Lower lobe of right lung (tissue), 2 donors: ENCODE data around the gene RRP7A. TPM values are rescaled to one million over a fixed set of nuclear protein-coding genes. Genes with fewer than 3 reads are reported as not detected.
A peak's percentile ranks its signal among the peaks of the same experiment; 100 is the strongest.

Experiments used
- ATAC-seq, 2 donors: fragments of 200-7000 bp; cut with Tn5 transposase; one replicate each; pipeline ENCODE4 v1.9.1; 2020 to 2022; ENCODE audit warnings: mild to moderate bottlenecking in 2 of 2, moderate library complexity in 2 of 2
- DNase-seq: peaks from one replicate; pipeline ENCODE4 v3.0.0-alpha.2; 2020
- H3K27ac ChIP-seq: fragments of 200-600 bp; one replicate; pipeline ENCODE4 v1.8.0; 2022
- H3K27me3 ChIP-seq: fragments of 200-600 bp; one replicate; pipeline ENCODE4 v1.8.0; 2022; ENCODE audit warnings: low read depth
- H3K36me3 ChIP-seq: fragments of 200-600 bp; one replicate; pipeline ENCODE4 v1.8.0; 2022; ENCODE audit warnings: mild to moderate bottlenecking
- H3K4me1 ChIP-seq: fragments of 200-600 bp; one replicate; pipeline ENCODE4 v1.8.0; 2022
- H3K4me3 ChIP-seq: fragments of 200-600 bp; one replicate; pipeline ENCODE4 v1.8.0; 2022; ENCODE audit warnings: mild to moderate bottlenecking
- H3K9me3 ChIP-seq: fragments of 200-600 bp; one replicate; pipeline ENCODE4 v1.8.0; 2022
- intact Hi-C: fragments of 100-400 bp; cut with DNase I; formaldehyde crosslinking; loops from one replicate; pipeline ENCODE4 v1.11.0; 2022
- total RNA-seq: library from RNA; stranded (reverse); fragmentation: NEBNext Ultra II Directional; extraction: Animal tissue kit (Norgen Biotek cat#: 25700); gene quantifications from one replicate; pipeline ENCODE4 v1.2.1, GENCODE V29; 2021
- TF ChIP-seq, protein P1 (sequence below): fragments of 200-600 bp; IDR thresholded peaks from one replicate; pipeline ENCODE4 v1.8.0; 2022; ENCODE audit warnings: antibody characterized with exemption, mild to moderate bottlenecking
- donor health status: DM: no; HTN: yes; CAD: no; lungs with severe emphysema.

Gene RRP7A
- total RNA-seq, 1 donor from 2014 or later: 34.4 TPM

DNA sequence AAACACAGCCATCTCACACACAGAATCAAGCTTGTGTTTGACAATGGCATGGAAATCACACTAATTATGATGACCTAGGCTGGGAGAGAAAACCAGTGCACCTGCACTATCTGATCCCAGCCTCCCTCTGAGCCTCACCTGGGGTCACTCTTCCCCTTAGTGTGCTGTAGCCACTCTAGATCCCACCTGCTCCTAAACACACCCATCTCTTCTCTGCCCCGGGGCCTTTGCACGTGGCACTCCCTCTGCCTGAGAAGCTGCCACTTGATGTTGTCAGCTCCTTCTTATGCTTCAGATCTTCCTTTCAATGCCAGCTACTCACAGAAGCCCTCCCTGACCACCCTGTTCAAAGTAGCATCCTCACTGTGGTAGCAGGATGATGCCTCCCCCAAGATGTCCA, 44.5 kb downstream of the RRP7A start:
- TF ChIP-seq, protein P1, sequence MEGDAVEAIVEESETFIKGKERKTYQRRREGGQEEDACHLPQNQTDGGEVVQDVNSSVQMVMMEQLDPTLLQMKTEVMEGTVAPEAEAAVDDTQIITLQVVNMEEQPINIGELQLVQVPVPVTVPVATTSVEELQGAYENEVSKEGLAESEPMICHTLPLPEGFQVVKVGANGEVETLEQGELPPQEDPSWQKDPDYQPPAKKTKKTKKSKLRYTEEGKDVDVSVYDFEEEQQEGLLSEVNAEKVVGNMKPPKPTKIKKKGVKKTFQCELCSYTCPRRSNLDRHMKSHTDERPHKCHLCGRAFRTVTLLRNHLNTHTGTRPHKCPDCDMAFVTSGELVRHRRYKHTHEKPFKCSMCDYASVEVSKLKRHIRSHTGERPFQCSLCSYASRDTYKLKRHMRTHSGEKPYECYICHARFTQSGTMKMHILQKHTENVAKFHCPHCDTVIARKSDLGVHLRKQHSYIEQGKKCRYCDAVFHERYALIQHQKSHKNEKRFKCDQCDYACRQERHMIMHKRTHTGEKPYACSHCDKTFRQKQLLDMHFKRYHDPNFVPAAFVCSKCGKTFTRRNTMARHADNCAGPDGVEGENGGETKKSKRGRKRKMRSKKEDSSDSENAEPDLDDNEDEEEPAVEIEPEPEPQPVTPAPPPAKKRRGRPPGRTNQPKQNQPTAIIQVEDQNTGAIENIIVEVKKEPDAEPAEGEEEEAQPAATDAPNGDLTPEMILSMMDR: no peak
- no peaks in the 10 kb centered on the region for H3K4me1 ChIP-seq
- intact Hi-C loops: no loop called here
- DNase-seq: no peak
- no peaks in the 10 kb centered on the region for H3K9me3 ChIP-seq
- H3K27ac ChIP-seq: no peak overlapping the region
- H3K27me3 ChIP-seq: no peaks in the 10 kb centered on the region
- no peak for ATAC-seq
- no peak overlapping the region for H3K4me3 ChIP-seq
- no peaks in the 10 kb centered on the region for H3K36me3 ChIP-seq

DNA sequence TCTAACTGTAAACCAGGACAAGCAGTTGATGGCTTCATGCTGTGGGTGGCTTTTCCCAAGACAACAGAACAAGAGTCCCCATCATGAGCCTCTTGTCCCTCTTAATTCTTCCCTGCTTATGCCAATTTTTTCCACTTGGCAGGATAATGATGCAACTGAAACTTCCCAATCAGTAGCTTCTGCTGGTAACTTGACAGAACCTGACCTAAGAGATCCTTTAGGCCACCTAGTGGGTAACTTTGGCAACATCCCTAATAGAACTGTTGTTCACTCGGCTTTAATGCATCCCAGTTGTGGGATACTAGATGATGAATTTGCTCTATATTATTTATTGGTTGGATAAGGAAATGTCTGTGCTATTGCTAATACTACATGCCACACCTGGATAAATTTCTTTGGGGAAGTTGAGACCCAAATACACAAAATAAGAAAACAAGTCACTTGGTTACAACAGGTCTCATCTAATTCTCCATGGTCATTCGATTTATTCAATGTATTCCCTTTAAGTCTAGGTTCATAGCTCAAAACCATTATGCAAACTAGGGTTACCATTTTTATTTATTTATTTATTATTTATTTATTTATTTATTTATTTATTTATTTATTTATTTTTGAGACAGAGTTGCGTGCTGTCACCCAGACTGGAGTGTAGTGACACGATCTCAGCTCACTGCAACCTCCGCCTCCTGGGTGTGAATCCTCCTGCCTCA, 46.0 kb downstream of the RRP7A start:
- DNase-seq: no peak

DNA sequence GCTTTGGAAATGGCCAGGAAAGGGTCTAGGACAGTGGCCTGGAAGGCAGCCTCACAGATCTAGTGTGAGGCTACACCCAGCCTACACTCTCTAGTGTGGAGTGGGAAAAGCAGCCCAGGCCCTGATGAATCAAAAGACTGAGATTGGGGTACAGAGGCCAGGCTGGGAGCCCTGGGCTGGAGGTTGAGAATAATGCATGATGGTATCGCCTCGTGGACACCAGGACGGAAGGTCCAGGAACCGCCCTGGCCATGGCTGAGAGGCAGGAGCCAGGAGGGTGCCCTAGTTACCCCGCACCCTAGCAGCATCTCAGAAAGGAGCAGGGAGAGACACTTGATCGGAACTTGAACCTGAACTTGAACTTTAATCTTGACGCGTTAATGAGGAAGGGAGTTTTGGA, 46.9 kb downstream of the RRP7A start:
- Histone ChIP-seq H3K27me3 (peaks cover 5% of the 10 kb centered on the region), H3K36me3 (no peaks in the 10 kb centered on the region), H3K27ac (no peak overlapping the region), H3K4me1 (no peaks in the 10 kb centered on the region), H3K9me3 (no peaks in the 10 kb centered on the region), H3K4me3 (no peak overlapping the region)
- intact Hi-C loops: no loop called here
- TF ChIP-seq, protein P1: no peak
- DNase-seq: no peak
- ATAC-seq: no peak

More for the DNA sequence above, 46.0 kb downstream of the RRP7A start:
- Histone ChIP-seq H3K27me3 (peaks cover 2% of the 10 kb centered on the region), H3K4me3 (no peak overlapping the region), H3K27ac (no peak overlapping the region), H3K4me1 (no peaks in the 10 kb centered on the region), H3K9me3 (no peaks in the 10 kb centered on the region), H3K36me3 (no peaks in the 10 kb centered on the region)
- intact Hi-C loops: no loop called here
- ATAC-seq: peak; percentile 43 to 64
- TF ChIP-seq, protein P1: peak; percentile 65

DNA sequence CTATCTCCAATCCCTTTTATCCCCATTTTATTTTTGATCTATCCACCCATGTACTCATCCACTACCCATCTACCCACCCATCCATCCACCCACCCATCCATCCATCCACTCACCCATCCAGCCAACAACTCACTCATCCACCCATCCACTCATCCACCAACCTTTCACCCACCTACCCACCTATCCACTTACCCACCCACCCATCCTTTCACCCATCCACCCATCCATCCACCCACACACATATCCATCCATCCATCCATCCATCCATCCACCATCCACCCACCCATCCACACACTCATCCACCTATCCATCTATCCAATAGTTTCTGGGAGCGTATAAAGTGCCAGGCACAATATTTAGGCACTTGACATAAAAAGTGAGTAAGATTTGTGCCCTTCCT, 48.2 kb downstream of the RRP7A start:
- Histone ChIP-seq H3K4me1 (no peaks in the 10 kb centered on the region), H3K4me3 (no peak overlapping the region), H3K9me3 (no peaks in the 10 kb centered on the region), H3K27me3 (peaks cover 5% of the 10 kb centered on the region), H3K27ac (no peak overlapping the region), H3K36me3 (no peaks in the 10 kb centered on the region)
- intact Hi-C loops: no loop called here
- ATAC-seq (no peak), DNase-seq (no peak)
- TF ChIP-seq, protein P1: no peak

DNA sequence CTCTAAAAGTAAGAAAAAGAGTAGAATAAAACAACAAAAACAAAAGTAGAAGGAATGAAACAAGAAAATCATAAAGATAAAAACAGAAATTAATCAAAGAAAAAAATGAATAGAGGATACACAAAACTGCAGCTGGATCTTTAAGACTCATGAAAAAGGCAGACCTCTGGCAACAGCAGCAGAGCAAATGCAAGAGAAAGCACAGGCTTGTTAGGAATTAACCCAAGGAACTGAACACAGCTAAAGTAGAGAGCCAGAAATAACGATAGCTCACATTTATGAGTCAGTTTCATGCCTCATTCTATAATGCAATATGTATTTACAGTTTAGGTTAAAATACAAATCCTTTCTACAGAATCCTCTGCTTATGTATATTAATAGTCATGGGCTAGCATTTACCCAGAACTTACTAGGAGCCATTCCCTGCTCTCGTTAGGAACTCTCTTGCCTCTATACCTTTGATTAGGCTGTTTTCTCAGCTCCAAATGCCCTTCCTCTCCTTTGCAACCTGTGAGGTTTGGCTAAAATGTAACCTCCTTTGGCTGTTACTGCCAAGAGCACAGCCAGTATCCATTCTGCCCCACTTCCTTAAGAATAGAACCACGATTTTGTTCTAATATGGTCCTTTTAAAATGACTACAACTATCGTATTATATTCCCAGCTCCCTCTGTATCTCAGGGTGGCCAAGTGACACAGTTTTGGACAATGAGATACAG, 49.1 kb downstream of the RRP7A start:
- DNase-seq: no peak
- TF ChIP-seq, protein P1: no peak

More for the DNA sequence above, 49.1 kb downstream of the RRP7A start:
- intact Hi-C loops: no loop called here
- H3K27me3 ChIP-seq: peaks cover 5% of the 10 kb centered on the region
- H3K27ac ChIP-seq: no peak overlapping the region
- ATAC-seq: no peak
- H3K4me1 ChIP-seq: no peaks in the 10 kb centered on the region
- no peaks in the 10 kb centered on the region for H3K9me3 ChIP-seq
- no peaks in the 10 kb centered on the region for H3K36me3 ChIP-seq
- no peak overlapping the region for H3K4me3 ChIP-seq
